ENCODE results near the gene S100A7.

Gene S100A7

DNA sequence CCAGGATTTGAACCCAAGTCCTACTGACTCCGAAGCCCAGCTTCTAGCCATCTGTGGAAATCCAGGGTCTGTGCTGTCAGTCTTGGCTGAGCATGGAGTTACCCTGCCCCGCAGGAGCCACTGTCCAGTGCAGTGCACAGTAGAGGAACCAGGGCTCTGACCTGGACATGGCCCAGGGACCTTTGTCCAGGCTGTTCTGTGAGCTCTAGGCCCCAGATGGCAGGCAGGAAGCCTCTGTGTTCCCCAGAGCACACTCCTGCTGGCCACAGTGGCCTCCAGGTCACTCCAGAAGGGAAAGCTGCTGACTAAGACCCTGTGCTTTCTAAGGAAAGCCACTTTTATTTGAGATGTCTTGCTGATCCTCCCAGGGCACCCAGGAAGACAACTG, 30.3 kb downstream of the S100A7 start:
- ChIA-PET POLR2A (ENCODE audit: low non-redundant PET) (no interaction called here), CTCF (interaction anchor here (0.6 to 1.5 kb wide), 2 partner anchors 64 to 647 kb away, joined by 3 to 4 read pairs; no protein-coding TSS in a partner anchor)
- TF ChIP-seq, protein P1, sequence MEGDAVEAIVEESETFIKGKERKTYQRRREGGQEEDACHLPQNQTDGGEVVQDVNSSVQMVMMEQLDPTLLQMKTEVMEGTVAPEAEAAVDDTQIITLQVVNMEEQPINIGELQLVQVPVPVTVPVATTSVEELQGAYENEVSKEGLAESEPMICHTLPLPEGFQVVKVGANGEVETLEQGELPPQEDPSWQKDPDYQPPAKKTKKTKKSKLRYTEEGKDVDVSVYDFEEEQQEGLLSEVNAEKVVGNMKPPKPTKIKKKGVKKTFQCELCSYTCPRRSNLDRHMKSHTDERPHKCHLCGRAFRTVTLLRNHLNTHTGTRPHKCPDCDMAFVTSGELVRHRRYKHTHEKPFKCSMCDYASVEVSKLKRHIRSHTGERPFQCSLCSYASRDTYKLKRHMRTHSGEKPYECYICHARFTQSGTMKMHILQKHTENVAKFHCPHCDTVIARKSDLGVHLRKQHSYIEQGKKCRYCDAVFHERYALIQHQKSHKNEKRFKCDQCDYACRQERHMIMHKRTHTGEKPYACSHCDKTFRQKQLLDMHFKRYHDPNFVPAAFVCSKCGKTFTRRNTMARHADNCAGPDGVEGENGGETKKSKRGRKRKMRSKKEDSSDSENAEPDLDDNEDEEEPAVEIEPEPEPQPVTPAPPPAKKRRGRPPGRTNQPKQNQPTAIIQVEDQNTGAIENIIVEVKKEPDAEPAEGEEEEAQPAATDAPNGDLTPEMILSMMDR (conservative IDR thresholded peaks at IDR 0.05; ENCODE audit: low read depth) = no peak
- DNase-seq (ENCODE audit: low spot score) = no peak
- no peak overlapping the region for H3K27ac ChIP-seq

DNA sequence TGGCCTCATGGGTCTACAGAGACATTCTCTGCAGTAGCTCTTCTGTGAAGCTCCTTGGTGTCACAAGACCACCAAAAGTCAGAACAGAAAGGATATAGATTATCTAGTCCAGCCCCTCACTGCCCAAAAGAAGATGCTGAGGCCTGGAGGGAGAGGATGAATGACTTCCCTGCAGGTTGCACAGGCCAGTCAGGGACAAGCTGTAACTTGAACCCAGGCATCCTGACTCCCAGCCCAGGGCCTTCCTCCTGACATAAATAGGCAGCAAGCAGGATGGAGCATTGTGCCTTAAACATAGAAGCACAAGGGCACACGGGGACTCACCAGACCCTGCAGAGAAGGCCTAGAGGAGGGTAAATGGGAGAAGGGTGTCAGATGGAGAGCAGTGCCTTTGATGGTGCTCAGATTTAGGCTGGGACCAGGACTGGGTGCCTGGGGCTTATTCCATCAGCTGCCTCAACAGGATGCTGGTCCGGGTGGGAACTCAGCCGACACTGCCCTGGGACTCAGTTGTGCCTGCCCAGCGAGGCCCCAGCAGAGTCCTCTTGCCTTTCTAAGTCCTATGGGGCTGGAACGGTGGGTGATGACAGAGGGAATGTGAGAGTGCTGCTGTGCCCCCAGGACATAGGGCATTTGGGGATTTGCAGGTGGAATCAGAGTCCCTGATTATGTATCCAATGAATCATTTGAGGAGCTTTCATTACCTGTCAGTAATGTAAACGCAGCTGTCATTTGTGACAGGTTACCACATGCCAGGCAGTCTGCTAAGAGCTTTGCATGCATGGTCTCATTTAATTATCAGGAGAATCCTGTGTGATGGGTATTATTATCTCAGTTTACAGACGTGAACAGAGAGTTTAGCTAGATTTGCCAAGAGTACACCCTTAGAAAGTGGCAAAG, 30.9 kb downstream of the S100A7 start:
- no peak overlapping the region for H3K27ac ChIP-seq
- ChIA-PET POLR2A (ENCODE audit: low non-redundant PET) (no interaction called here), CTCF (interaction anchor here (0.6 to 1.5 kb wide), 4 partner anchors 65 to 647 kb away, joined by 3 to 6 read pairs (median 4); no protein-coding TSS in a partner anchor)
- DNase-seq (ENCODE audit: low spot score) = peak; percentile 37
- TF ChIP-seq, protein P1 (conservative IDR thresholded peaks at IDR 0.05; ENCODE audit: low read depth) = no peak

DNA sequence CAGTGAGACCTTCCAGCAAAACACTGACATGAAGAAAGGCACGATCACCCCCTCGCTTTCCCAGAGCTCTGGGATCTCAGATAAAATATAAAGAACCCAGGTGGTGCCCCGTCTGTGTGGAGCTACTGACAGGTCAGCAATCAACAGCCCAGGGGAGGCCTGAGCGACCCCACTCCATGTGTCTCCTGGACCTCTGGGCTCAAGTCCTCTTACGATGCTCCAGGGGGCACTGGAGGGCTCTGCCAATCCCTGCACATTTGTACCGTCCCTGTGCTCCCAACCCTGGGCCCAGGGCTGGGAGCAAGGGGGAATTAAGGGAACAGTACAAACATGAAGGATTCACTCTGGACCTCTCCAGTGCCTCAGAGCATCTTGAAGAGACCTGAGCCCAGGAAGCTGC, 31.7 kb downstream of the S100A7 start:
- POLR2A ChIA-PET (ENCODE audit: low non-redundant PET) = no interaction called here
- TF ChIP-seq, protein P1 (conservative IDR thresholded peaks at IDR 0.05; ENCODE audit: low read depth) = no peak
- H3K27ac ChIP-seq = no peak overlapping the region
- DNase-seq (ENCODE audit: low spot score) = no peak
- CTCF ChIA-PET = interaction anchor here (1.1 kb wide), 1 partner anchor 74 kb away, joined by 6 read pairs; no protein-coding TSS in a partner anchor

DNA sequence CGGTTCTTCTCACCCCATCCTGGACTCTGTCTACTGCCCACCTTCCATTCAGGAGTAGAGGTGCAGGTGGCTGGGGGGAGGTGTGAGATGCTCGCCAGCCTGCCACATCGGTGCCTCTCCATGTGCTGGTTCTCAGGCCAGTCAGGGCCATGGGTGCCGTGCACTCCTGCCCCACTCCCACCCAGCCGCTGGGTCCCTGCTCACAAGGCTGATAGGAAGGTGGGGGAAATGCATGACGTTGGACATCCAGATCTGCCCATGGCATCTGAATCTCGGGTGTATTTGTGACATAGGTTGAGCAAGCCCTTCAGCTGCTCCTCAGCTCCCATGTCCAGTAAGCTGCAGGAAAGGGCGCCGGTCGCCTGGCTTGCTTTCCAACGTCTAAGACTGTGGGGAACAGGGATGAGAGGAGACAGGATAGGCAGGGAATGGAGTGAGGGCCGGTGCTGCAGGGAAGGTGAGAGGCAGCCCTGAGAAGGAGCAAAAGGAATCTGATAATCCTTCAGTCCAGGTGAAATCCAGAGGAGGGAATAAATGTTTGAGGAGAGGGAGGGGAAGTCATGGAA, 32.3 kb downstream of the S100A7 start:
- ChIA-PET POLR2A (ENCODE audit: low non-redundant PET) (no interaction called here), CTCF (no interaction called here)
- TF ChIP-seq, protein P1 (conservative IDR thresholded peaks at IDR 0.05; ENCODE audit: low read depth) = no peak

DNA sequence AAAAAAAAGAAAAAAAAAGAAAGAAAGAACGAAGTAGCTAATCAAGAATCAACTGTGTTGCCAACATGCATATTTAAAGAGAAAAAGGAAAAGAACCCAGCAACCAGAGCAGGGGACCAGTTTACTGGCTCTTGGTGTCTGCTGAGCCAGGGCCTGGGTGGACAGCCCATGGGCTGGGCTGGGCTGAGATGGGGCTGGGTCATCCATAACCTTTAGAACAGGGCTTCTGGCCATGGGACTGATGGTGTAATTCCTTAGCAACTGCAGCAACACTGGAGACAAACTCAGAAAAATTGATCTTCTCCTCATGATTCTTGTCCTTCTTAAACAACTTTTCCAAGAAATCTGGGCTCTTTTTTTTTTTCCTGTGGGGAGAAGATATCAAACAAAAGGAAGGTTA, 33.6 kb downstream of the S100A7 start:
- H3K27ac ChIP-seq = no peak overlapping the region
- ChIA-PET POLR2A (ENCODE audit: low non-redundant PET) (no interaction called here), CTCF (no interaction called here)
- no peak for DNase-seq (ENCODE audit: low spot score)
- TF ChIP-seq, protein P1 (conservative IDR thresholded peaks at IDR 0.05; ENCODE audit: low read depth) = no peak

More for the DNA sequence above, 32.3 kb downstream of the S100A7 start:
- no peak for DNase-seq (ENCODE audit: low spot score)
- H3K27ac ChIP-seq = no peak overlapping the region

DNA sequence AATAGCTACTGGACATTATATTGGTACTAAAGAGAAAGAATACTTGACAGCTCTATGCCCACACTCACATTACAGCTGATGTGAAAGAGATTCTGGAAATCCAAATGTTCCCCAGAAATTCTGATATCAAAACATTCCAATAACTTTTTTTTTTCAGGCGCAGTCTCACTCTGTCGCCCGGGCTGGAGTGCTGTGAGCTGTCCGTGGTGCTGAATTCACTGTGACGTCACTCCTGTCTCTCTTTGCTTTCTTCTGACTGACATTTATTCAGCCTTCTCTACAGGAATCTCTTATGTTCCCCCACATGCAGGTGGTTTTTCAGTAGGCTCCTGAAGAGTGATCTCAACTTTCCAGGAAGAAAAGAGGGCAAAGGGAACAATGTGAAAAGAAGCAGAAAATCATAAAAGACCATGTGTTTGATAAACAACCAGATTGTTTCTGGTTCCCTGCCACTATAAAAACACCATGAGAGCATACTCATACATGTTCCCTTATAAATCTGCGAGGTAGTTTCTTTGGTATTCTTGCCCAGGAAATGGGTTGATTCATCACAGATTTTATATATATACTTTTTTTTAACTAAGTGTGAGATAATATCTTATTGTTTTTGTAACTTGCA, 37.9 kb downstream of the S100A7 start:
- CTCF ChIA-PET = no interaction called here
- H3K27ac ChIP-seq = no peak overlapping the region
- TF ChIP-seq, protein P1 (conservative IDR thresholded peaks at IDR 0.05; ENCODE audit: low read depth) = no peak
- POLR2A ChIA-PET (ENCODE audit: low non-redundant PET) = no interaction called here
- DNase-seq (ENCODE audit: low spot score) = peak; percentile 63
